HG03175 (cell line): ENCODE measurements around the gene EFHC1.

Experiments
- ATAC-seq: cut with Tn5 transposase; IDR thresholded peaks from one replicate; pipeline ENCODE4 v1.9.1; 2021; ENCODE audit warnings: mild to moderate bottlenecking, moderate library complexity; ENCODE audit not compliant: unreplicated experiment

EFHC1 gene

GRCh38 chr6:52551483-52552277, 131.5 kb downstream of the EFHC1 start:
- no peak for ATAC-seq

- ATAC-seq, result peak; percentile 87
Measured at GRCh38 chr6:52552278-52552643, 132.1 kb downstream of the EFHC1 start.

GRCh38 chr6:52553158-52553557, 133.0 kb downstream of the EFHC1 start:
- no peak for ATAC-seq

- ATAC-seq, result no peak
Measured at GRCh38 chr6:52553719-52554118, 133.6 kb downstream of the EFHC1 start.

GRCh38 chr6:52554684-52555280, 134.6 kb downstream of the EFHC1 start:
- ATAC-seq, result no peak

GRCh38 chr6:52555518-52556233, 135.5 kb downstream of the EFHC1 start:
- no peak for ATAC-seq

- ATAC-seq, result no peak
Measured at GRCh38 chr6:52557389-52558265, 137.5 kb downstream of the EFHC1 start.

- ATAC-seq, result no peak
Measured at GRCh38 chr6:52558266-52559000, 138.3 kb downstream of the EFHC1 start.

- ATAC-seq, result no peak
Measured at GRCh38 chr6:52560462-52560861, 140.3 kb downstream of the EFHC1 start.

GRCh38 chr6:52562911-52563310, 142.8 kb downstream of the EFHC1 start:
- ATAC-seq, result no peak

- ATAC-seq, result no peak
Measured at GRCh38 chr6:52564856-52565255, 144.7 kb downstream of the EFHC1 start.

GRCh38 chr6:52566201-52566600, 146.1 kb downstream of the EFHC1 start:
- no peak for ATAC-seq

- no peak for ATAC-seq
Measured at GRCh38 chr6:52566853-52567279, 146.7 kb downstream of the EFHC1 start.

- no peak for ATAC-seq
Measured at GRCh38 chr6:52568320-52568719, 148.2 kb downstream of the EFHC1 start.

GRCh38 chr6:52570291-52570700, 150.2 kb downstream of the EFHC1 start:
- no peak for ATAC-seq

- no peak for ATAC-seq
Measured at GRCh38 chr6:52571099-52571755, 151.1 kb downstream of the EFHC1 start.

GRCh38 chr6:52572536-52572935, 152.4 kb downstream of the EFHC1 start:
- no peak for ATAC-seq

GRCh38 chr6:52573295-52573694, 153.2 kb downstream of the EFHC1 start:
- no peak for ATAC-seq
